ENCODE data around the gene DTHD1. TPM values are rescaled to one million over a fixed set of nuclear protein-coding genes. Genes with fewer than 3 reads are reported as not detected.

The DTHD1 gene
- not detected in 2 replicates for total RNA-seq

DNA sequence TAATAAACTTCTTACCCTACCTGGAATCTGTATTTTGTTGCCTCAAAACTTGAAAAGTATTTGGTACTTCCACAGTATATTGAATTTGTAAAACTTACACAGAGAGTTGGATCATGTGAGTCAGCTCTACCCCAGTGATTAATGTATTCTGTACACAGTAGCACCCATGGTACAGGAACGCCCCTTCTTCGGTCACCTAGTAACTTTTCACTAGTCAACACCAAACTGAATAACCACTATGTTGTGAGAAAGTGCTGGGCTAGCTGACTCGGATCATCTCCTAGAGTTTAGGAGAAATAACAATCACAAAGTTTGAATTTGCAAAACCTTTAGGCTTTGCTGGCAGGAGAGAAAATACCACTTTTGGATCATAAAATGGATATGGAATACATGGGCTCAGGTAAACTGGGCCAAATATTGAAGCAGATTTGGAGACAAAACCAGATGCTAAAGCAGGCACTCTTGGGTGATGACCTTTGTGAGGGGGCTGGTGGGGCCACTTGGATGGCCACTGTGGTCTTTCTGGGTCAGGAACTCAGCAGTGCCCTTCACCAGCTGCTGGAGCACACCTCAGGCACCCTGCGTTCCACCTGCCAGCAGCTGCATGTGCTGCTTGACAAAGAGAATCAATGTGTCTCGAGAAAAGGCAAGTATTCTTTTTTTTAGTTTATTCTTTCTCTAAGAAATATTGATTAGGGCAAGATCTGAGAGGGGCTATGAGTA, at the start of gene DTHD1:
Gene DTHD1, plus strand, starts transcription at position 233 of the 723 bp plus-strand sequence. Its CDS starts 143 bp downstream, at position 376.

DNA sequence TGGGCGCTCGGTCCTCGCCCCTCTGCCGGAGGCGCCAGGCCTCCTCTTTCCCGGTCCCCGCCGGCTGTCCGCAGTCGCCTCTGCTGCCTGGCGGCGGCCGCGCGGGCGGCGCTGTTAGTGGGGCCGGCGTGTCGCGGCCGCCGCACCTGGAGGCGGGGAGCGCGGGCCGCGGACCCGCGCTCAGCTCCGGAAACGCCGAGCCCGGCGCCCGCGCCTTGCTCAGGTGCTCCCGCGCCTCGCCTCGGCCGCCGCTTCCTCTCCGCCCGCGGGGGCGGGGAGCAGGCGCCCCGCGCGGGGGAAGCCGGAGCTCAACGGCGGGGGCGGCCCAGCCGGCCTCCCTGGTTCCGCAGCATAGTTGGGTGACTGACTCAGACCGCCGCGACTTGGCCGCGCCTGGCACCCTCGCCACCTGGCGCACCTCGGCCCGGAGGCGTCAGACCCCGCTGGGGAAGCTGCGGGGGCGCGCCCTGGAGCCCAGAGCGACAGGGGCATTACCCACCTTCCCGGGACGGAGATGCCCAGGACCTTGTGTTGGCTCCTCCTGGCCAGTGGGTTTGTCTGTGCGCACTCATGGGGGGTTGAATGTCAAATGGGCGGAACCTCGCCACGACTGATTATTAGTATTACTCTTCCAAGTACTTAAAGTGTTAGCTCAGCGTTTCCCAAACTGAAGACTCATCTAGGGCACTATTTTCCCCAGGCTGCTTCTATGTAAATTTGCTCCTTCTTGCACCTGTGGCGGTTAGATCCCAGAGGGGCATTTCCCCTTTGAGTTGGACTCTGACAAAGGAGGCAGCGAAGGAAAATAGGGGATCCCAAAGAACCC, 36.9 kb upstream of the DTHD1 start, which contains the start of gene ARAP2:
Gene ARAP2, minus strand, starts transcription at position 258 of the 826 bp plus-strand sequence. CDS start 15,028 bp downstream, outside the sequence.

Other genes starting within 250 kb of the DTHD1 start
- under 0.01 and 2.6 TPM in 2 replicates for gene ARAP2, start 37.1 kb upstream of the DTHD1 start, total RNA-seq